ENCODE results near the gene KHDRBS2.

Gene KHDRBS2

GRCh38 chr6:61711849-61712248, 574.2 kb downstream of the KHDRBS2 start:
- H4K20me1 ChIP-seq (ENCODE audit: low read depth, low read length) = no peaks in the 10 kb centered on the region
- H3K4me2 ChIP-seq (ENCODE audit: low read depth, low read length, poor library complexity, severe bottlenecking) = no peak overlapping the region
- no peak overlapping the region for H3K9ac ChIP-seq (ENCODE audit: low read length)
- H3K27ac ChIP-seq (ENCODE audit: low read depth, low read length) = no peak overlapping the region
- no peaks in the 10 kb centered on the region for H3K9me3 ChIP-seq (ENCODE audit: insufficient read depth, low read length)
- no peak overlapping the region for H2AFZ ChIP-seq (ENCODE audit: low read depth, low read length, severe bottlenecking)
- H3K79me2 ChIP-seq (ENCODE audit: insufficient read depth, low read length) = no peaks in the 10 kb centered on the region
- no peaks in the 10 kb centered on the region for H3K9me2 ChIP-seq (replicated peaks; ENCODE audit: insufficient read depth, low read length)
- H3K27me3 ChIP-seq (ENCODE audit: low read length) = no peaks in the 10 kb centered on the region
- H3F3A ChIP-seq (ENCODE audit: insufficient read depth) = no peaks in the 10 kb centered on the region
- H3K4me3 ChIP-seq (ENCODE audit: insufficient read depth, low read length, poor library complexity, severe bottlenecking) = no peak overlapping the region
- no peak for TF ChIP-seq CTCF (IDR thresholded peaks at IDR 0.05; ENCODE audit: insufficient read depth, low read length, poor library complexity, severe bottlenecking)
- no peak for TF ChIP-seq EZH2phosphoT487 (conservative IDR thresholded peaks at IDR 0.05; ENCODE audit: low read length)
- H3K36me3 ChIP-seq (ENCODE audit: low read length) = no peaks in the 10 kb centered on the region

GRCh38 chr6:61688165-61688564, 597.9 kb downstream of the KHDRBS2 start:
- no peak overlapping the region for H3K27ac ChIP-seq (ENCODE audit: low read depth, low read length)
- TF ChIP-seq CTCF (IDR thresholded peaks at IDR 0.05; ENCODE audit: insufficient read depth, low read length, poor library complexity, severe bottlenecking) (no peak), EZH2phosphoT487 (conservative IDR thresholded peaks at IDR 0.05; ENCODE audit: low read length) (no peak)
- no peaks in the 10 kb centered on the region for H3K9me2 ChIP-seq (replicated peaks; ENCODE audit: insufficient read depth, low read length)
- no peaks in the 10 kb centered on the region for H3K27me3 ChIP-seq (ENCODE audit: low read length)
- H3K9ac ChIP-seq (ENCODE audit: low read length) = no peak overlapping the region
- H3K36me3 ChIP-seq (ENCODE audit: low read length) = no peaks in the 10 kb centered on the region
- no peak overlapping the region for H2AFZ ChIP-seq (ENCODE audit: low read depth, low read length, severe bottlenecking)
- H3K9me3 ChIP-seq (ENCODE audit: insufficient read depth, low read length) = no peaks in the 10 kb centered on the region
- H3F3A ChIP-seq (ENCODE audit: insufficient read depth) = no peaks in the 10 kb centered on the region
- no peak overlapping the region for H3K4me2 ChIP-seq (ENCODE audit: low read depth, low read length, poor library complexity, severe bottlenecking)
- H3K79me2 ChIP-seq (ENCODE audit: insufficient read depth, low read length) = no peaks in the 10 kb centered on the region
- no peak overlapping the region for H3K4me3 ChIP-seq (ENCODE audit: insufficient read depth, low read length, poor library complexity, severe bottlenecking)
- no peaks in the 10 kb centered on the region for H4K20me1 ChIP-seq (ENCODE audit: low read depth, low read length)

GRCh38 chr6:61682562-61682961, 603.5 kb downstream of the KHDRBS2 start:
- Histone ChIP-seq H3K79me2 (ENCODE audit: insufficient read depth, low read length) (no peaks in the 10 kb centered on the region), H3K9me3 (ENCODE audit: insufficient read depth, low read length) (no peaks in the 10 kb centered on the region), H3K27ac (ENCODE audit: low read depth, low read length) (no peak overlapping the region), H3K4me2 (ENCODE audit: low read depth, low read length, poor library complexity, severe bottlenecking) (no peak overlapping the region), H3K27me3 (ENCODE audit: low read length) (no peaks in the 10 kb centered on the region), H2AFZ (ENCODE audit: low read depth, low read length, severe bottlenecking) (no peak overlapping the region), H3K9ac (ENCODE audit: low read length) (no peak overlapping the region), H3K36me3 (ENCODE audit: low read length) (no peaks in the 10 kb centered on the region), H3F3A (ENCODE audit: insufficient read depth) (no peaks in the 10 kb centered on the region), H3K4me3 (ENCODE audit: insufficient read depth, low read length, poor library complexity, severe bottlenecking) (no peak overlapping the region), H4K20me1 (ENCODE audit: low read depth, low read length) (no peaks in the 10 kb centered on the region), H3K9me2 (replicated peaks; ENCODE audit: insufficient read depth, low read length) (no peaks in the 10 kb centered on the region)
- TF ChIP-seq CTCF (IDR thresholded peaks at IDR 0.05; ENCODE audit: insufficient read depth, low read length, poor library complexity, severe bottlenecking) (no peak), EZH2phosphoT487 (conservative IDR thresholded peaks at IDR 0.05; ENCODE audit: low read length) (no peak)
